Small intestine (tissue), 16 donors: Measurements from ENCODE around the gene NEK4. TPM values are rescaled to one million over a fixed set of nuclear protein-coding genes. Genes with fewer than 3 reads are reported as not detected.

Source experiments
- DNase-seq, 2 donors: peaks; one replicate each; pipeline versions ENCODE4 v3.0.0 to v3.0.0-alpha.2; 2013
- FAIRE-seq: peaks from 2 replicates; lab custom pipeline; 2012; peaks lifted over from hg19 to GRCh38; lab: Jason Lieb, UNC
- H3K27ac ChIP-seq, 3 donors: one replicate each; pipeline ENCODE4 v1.5.1; 2013; ENCODE audit warnings: low read length in 2 of 3, mild to moderate bottlenecking in 2 of 3, control low read depth in 1 of 3, inconsistent platforms in 1 of 3, low read depth in 1 of 3, moderate library complexity in 1 of 3
- H3K27me3 ChIP-seq, 3 donors: one replicate each; pipeline ENCODE4 v1.6.1; 2013; ENCODE audit warnings: low read length in 3 of 3, inconsistent platforms in 1 of 3; ENCODE audit not compliant: control insufficient read depth in 3 of 3, insufficient read depth in 3 of 3
- H3K36me3 ChIP-seq, 3 donors: one replicate each; pipeline ENCODE4 v1.6.1; 2013; ENCODE audit warnings: low read length in 3 of 3, inconsistent platforms in 1 of 3, low read depth in 1 of 3, mild to moderate bottlenecking in 1 of 3, moderate library complexity in 1 of 3; ENCODE audit not compliant: control insufficient read depth in 3 of 3, insufficient read depth in 2 of 3
- H3K4me1 ChIP-seq, 3 donors: one replicate each; pipeline ENCODE4 v1.6.1; 2013; ENCODE audit warnings: low read length in 2 of 3, inconsistent platforms in 1 of 3, low read depth in 1 of 3, mild to moderate bottlenecking in 1 of 3, moderate library complexity in 1 of 3; ENCODE audit not compliant: control insufficient read depth in 3 of 3, insufficient read depth in 2 of 3
- H3K4me3 ChIP-seq, 3 donors: one replicate each; pipeline ENCODE4 v1.5.1; 2013; ENCODE audit warnings: low read length in 3 of 3, control low read depth in 1 of 3, inconsistent platforms in 1 of 3, low read depth in 1 of 3, mild to moderate bottlenecking in 1 of 3, moderate library complexity in 1 of 3
- H3K9me3 ChIP-seq, 2 donors: one replicate each; pipeline ENCODE4 v1.6.1; 2013; ENCODE audit warnings: low read depth in 1 of 2, low read length in 1 of 2; ENCODE audit not compliant: control insufficient read depth in 2 of 2, insufficient read depth in 1 of 2
- WGBS, 3 donors: extraction: QIAGEN DNeasy Blood & Tissue Kit; methylation state at CpG; one replicate each; pipeline ENCODE4 v1.1.7; 2013; 5-methylcytosine and 5-hydroxymethylcytosine counted together
- long read RNA-seq, 10 donors: transcript quantifications; one replicate each; lab custom pipeline, GENCODE V29; 2026
- polyA plus RNA-seq, 4 donors: library from polyadenylated mRNA; stranded (reverse) in 3 of 4; unstranded in 1 of 4; fragments of 200-250 nt in 3 of 4; fragments of 120-200 nt in 1 of 4; gene quantifications; one replicate each; pipeline versions ENCODE4 v1.2.1 to v1.2.3, GENCODE V29; 2013
- donor health status: healthy with polysubstance abuse.
- donor health status: control.
- donor health status: control.
- donor health status: Bipolar disorder and iron deficiency.
- donor health status: healthy.

The NEK4 gene
- polyA plus RNA-seq = 10 to 100 TPM in 1 of 4 donors, 1 to 10 TPM in 3; 3.0 to 18.5 (median 7.0) TPM
- long read RNA-seq, donor 1 = 0 reads
- long read RNA-seq, donor 2, full-length matches to known transcripts = 1 of 1 reads
- long read RNA-seq, donor 2, partial matches to known transcripts = 0 of 1 reads
- long read RNA-seq, donor 2, other reads (novel, unspliced or antisense) = 0 of 1 reads
- long read RNA-seq, donor 3 = 0 reads
- long read RNA-seq, donor 4 = 0 reads
- long read RNA-seq, donor 5 = 0 reads
- long read RNA-seq, donor 6, full-length matches to known transcripts = 2 of 2 reads
- long read RNA-seq, donor 6, partial matches to known transcripts = 0 of 2 reads
- long read RNA-seq, donor 6, other reads (novel, unspliced or antisense) = 0 of 2 reads
- long read RNA-seq, donor 7 = 0 reads
- long read RNA-seq, donor 8 = 0 reads
- long read RNA-seq, donor 9 = 0 reads
- long read RNA-seq, donor 10, full-length matches to known transcripts = 1 of 1 reads
- long read RNA-seq, donor 10, partial matches to known transcripts = 0 of 1 reads
- long read RNA-seq, donor 10, other reads (novel, unspliced or antisense) = 0 of 1 reads

DNA sequence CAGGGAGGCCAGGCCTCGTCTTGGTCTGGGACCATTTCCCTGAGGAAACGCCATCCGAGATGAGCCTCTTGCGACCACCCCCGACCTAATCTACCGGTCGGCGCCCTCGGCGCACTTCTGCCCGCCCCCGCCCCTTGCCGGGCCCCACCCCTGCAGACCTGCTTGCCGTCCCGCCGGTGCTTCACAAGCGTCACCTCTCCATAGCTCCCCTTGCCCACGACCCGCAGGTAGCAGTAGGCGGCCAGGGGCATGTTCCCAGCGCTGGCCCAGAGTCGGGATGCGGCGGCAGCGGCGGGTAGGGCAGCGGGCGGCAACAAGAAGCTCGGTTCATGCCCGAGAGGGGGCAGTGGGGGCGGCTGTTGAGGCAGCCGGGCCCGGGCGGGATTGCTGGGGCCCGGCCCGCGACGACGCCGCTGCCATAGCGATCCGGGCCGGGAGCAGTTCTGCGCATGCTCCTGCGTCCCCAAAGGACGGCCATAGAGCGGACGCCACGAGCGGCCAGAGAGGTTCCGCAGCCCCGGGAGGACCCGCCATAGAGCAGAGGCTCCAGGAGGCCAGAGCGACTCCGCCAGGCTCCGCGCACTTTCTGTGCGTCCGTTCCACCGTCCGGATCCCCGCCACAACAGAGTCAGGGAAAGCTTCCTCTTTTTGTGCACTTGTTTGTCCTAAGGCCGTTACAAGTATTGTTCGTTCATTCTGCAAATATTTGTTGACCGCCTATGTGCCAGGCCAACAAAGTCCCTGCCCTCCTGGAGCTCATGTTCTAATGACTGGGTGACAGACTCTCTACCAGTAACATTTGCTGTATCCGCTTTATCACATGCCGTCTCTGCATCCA, at the start of gene NEK4:
NEK4 (minus strand) TSS at position 445 of the 838 bp plus-strand sequence; CDS start at position 251, 194 bp downstream.
- Histone ChIP-seq H3K36me3 (peaks cover 0 to 12% (median 2%) of the 10 kb centered on the region in 3 donors), H3K4me3 (peak within 1 kb of the TSS; percentile 70 to 85 (median 78)), H3K9me3 (no peaks in the 10 kb centered on the region), H3K27me3 (no peaks in the 10 kb centered on the region), H3K4me1 (peaks cover 2 to 17% (median 2%) of the 10 kb centered on the region in 3 donors), H3K27ac (peak within 1 kb of the TSS; percentile 43 to 90 (median 70))
- DNase-seq (peak; percentile 92 to 96), FAIRE-seq (no peak)
- WGBS, 3 donors = 0 to 1% (median 1%) methylated on average over 64 to 67 of the region's 67 CpGs

DNA sequence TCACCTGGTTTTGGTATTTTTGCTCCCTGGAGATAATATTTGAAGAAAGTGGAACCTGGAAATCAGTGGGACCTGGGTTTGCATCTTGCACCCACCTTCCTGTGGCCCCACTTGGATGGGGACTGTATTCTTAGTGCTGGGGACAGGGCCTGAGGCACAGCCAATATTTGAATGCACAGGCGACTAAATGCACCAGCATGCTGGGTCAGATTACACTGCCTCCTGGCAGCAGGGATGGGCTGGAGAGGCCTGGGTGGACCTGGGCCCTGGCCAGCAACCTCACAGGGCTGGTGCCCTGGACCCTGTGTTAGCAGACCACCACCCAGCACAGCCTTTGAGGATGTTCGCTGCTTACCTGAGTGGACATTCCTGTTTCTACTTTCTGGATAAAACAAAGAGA, 49.2 kb upstream of the NEK4 start:
- H3K27ac ChIP-seq = no peak overlapping the region
- no peaks in the 10 kb centered on the region for H3K27me3 ChIP-seq
- no peaks in the 10 kb centered on the region for H3K4me1 ChIP-seq
- H3K4me3 ChIP-seq = no peak overlapping the region
- H3K36me3 ChIP-seq = peaks cover 0 to 16% (median 0%) of the 10 kb centered on the region in 3 donors
- 62 to 93% (median 92%) methylated on average over 2 of the region's 2 CpGs for WGBS, 3 donors
- FAIRE-seq = no peak
- no peak for DNase-seq
- no peaks in the 10 kb centered on the region for H3K9me3 ChIP-seq

DNA sequence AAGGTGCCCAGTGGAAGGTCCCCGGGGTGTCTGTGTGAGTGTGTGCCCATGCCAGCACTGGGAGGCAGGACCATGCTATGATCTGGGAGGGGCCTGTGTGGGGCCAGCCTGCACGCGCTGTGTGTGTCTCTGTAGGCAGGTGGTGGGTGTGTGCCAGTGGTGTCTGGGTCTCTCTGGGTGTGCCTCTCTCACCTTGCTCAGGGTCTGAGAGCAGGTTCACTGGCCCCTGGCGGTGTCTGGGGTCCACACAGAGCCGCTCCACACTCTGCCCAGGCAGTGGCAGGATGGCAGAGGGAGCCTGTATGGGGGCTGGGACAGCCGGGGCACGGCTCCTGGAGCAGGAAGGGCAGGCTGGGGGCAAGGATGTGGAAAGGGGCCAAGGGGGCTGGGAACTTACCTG, 47.1 kb upstream of the NEK4 start:
- Histone ChIP-seq H3K4me3 (no peak overlapping the region), H3K36me3 (peaks cover 0 to 8% (median 0%) of the 10 kb centered on the region in 3 donors), H3K27ac (no peak overlapping the region), H3K4me1 (no peaks in the 10 kb centered on the region), H3K9me3 (no peaks in the 10 kb centered on the region), H3K27me3 (no peaks in the 10 kb centered on the region)
- DNase-seq (no peak), FAIRE-seq (no peak)
- WGBS, 3 donors = 86 to 96% (median 92%) methylated on average over 6 to 7 of the region's 7 CpGs

DNA sequence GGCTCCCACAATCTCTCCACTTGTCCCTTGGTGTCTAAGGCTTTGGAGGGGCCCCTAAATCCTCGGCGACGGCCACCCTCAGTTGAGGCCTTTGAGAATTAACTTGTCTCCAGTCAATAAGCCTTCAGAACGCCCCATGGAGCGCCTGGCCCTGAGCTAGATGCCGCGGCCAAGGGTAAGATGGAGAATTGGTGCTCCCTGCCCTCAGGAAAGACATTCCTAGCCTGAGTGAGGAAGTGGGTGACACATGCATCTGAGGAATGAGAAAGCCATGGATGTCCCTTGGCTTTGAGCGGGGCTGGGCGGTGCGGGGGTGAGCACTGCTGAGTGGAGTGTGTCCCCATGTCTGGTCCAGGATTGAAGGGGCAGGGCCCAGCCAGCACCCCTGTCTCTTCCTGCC, 46.5 kb upstream of the NEK4 start:
- Histone ChIP-seq H3K4me3 (no peak overlapping the region), H3K4me1 (no peaks in the 10 kb centered on the region), H3K9me3 (no peaks in the 10 kb centered on the region), H3K27ac (no peak overlapping the region), H3K27me3 (no peaks in the 10 kb centered on the region), H3K36me3 (peaks cover 0 to 5% (median 0%) of the 10 kb centered on the region in 3 donors)
- DNase-seq (no peak), FAIRE-seq (no peak)
- WGBS, 3 donors = 94 to 97% (median 96%) methylated on average over 10 of the region's 10 CpGs

DNA sequence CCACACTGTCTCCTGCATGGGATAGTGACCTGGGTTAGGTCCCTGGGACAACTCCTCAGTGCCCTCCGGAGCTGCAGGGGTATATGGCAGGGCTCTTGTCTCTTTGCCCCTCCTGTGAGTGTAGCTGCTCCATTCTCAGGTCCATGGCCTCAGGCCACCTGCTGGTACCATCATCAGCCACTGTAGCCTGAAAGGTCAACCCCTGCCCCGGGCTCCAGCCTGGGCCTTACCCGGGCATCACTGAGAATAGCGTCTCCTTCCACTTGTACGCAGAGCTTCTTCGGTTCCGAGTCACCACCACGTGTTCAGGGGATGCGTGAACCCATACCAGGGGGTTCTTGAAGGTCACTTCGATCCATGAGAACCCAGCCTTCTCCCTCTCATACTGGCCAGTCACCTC, 45.9 kb upstream of the NEK4 start:
- peaks cover 0 to 5% (median 0%) of the 10 kb centered on the region in 3 donors for H3K36me3 ChIP-seq
- DNase-seq = no peak
- WGBS, 3 donors = 89 to 92% (median 90%) methylated on average over 10 of the region's 10 CpGs
- no peaks in the 10 kb centered on the region for H3K27me3 ChIP-seq
- no peak overlapping the region for H3K4me3 ChIP-seq
- H3K9me3 ChIP-seq = no peaks in the 10 kb centered on the region
- no peaks in the 10 kb centered on the region for H3K4me1 ChIP-seq
- FAIRE-seq = no peak
- H3K27ac ChIP-seq = no peak overlapping the region

DNA sequence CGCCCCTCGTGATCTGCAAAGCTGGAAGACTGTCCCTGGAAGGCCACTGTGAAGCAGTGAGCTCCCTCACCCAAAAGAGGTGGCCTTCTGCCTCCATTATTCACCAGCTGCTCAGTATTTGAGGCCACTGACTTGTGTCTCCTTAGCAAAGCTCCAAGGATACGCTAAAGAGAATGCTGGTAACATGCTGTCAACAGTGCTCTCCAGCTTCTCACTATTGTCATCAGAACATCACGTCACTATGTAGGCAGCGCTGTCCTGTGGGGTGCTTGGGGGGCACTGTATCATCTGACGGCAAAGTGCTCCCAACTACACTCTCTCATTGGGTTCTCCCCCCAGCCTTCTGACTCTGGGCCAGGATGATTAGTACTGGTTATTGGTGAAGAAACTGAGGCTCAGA, 45.5 kb upstream of the NEK4 start:
- H3K27ac ChIP-seq = no peak overlapping the region
- H3K27me3 ChIP-seq = no peaks in the 10 kb centered on the region
- H3K4me1 ChIP-seq = no peaks in the 10 kb centered on the region
- H3K36me3 ChIP-seq = peaks cover 0 to 5% (median 0%) of the 10 kb centered on the region in 3 donors
- DNase-seq (no peak), FAIRE-seq (no peak)
- WGBS, 3 donors = 82 to 91% (median 90%) methylated on average over 6 of the region's 6 CpGs
- no peaks in the 10 kb centered on the region for H3K9me3 ChIP-seq
- H3K4me3 ChIP-seq = no peak overlapping the region

DNA sequence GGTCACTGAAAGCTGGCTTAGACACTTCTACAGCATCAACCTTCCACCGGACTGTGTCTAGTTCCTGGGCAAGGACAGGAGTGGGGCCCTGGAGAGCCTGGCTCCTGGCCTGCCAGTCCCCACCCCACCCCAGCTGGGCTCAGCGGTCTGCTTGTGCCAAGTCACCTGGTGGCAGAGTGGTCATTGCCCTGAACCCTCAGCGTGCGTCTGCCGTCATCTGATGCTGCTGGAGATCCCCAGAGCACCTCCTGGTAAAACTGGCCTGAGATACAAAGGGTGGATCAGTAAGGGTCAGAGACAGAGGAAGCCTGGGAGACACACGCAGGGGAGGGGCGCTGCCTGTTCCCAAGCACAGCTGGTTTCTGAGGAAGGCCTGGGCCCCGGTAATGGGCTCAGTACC, 43.1 kb upstream of the NEK4 start:
- H3K4me1 ChIP-seq = no peaks in the 10 kb centered on the region
- no peak overlapping the region for H3K4me3 ChIP-seq
- 83 to 92% (median 85%) methylated on average over 8 of the region's 8 CpGs for WGBS, 3 donors
- DNase-seq = no peak
- no peaks in the 10 kb centered on the region for H3K9me3 ChIP-seq
- H3K36me3 ChIP-seq = no peaks in the 10 kb centered on the region
- FAIRE-seq = no peak
- no peak overlapping the region for H3K27ac ChIP-seq
- no peaks in the 10 kb centered on the region for H3K27me3 ChIP-seq

DNA sequence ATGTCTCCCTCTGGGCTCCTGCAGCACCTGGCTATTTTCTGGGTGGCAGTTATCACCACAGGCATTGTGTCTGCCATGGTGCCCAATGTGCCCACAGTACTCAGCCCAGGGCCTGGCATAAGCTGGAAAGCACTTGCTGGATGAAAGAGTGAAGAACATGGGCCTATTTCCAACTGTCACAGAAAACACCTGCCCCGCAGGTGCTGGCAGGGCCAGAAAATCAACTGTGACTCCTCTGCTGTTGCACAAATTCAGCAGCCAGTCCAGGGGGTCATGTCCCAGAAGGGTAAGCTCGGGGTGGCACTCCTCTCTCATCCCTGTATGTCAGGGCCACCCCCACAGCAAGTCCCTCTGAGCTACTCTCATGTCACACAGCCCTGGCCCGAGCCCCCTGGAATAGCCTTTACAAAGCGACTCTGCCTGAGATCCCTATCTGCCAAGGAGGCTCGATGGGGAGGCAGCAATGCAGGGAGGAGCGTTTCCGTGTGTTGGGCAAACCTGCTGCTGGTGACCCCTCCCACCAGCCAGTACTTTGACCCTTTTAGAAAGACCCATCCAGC, 40.8 kb upstream of the NEK4 start:
- WGBS, 3 donors = 40 to 71% (median 46%) methylated on average over 7 of the region's 7 CpGs
- peaks cover 0 to 3% (median 0%) of the 10 kb centered on the region in 3 donors for H3K27me3 ChIP-seq
- H3K4me3 ChIP-seq = no peak overlapping the region
- DNase-seq = no peak
- FAIRE-seq = no peak
- H3K9me3 ChIP-seq = no peaks in the 10 kb centered on the region
- no peaks in the 10 kb centered on the region for H3K4me1 ChIP-seq
- H3K27ac ChIP-seq = no peak overlapping the region
- H3K36me3 ChIP-seq = no peaks in the 10 kb centered on the region
